GM23338 (cell line): Measurements from ENCODE around the gene PLA2R1.

Experiments used
- CREB1 ChIP-seq: fragments of 250-450 bp; sonication (Bioruptor Pico); IDR thresholded peaks from 2 replicates; pipeline ENCODE4 v1.5.0; 2020; ENCODE audit warnings: low read depth, mild to moderate bottlenecking, moderate library complexity
- EZH2 ChIP-seq: fragments of 200-600 bp; sonication (generic); IDR thresholded peaks from one replicate; pipeline ENCODE4 v1.8.0; 2017; ENCODE audit warnings: antibody characterized with exemption, mild to moderate bottlenecking, low read depth; ENCODE audit not compliant: unreplicated experiment
- EZH2phosphoT487 ChIP-seq: fragments of 200-600 bp; sonication (generic); IDR thresholded peaks from one replicate; pipeline ENCODE4 v1.8.1; 2018; ENCODE audit warnings: antibody characterized with exemption; ENCODE audit not compliant: unreplicated experiment
- NANOG ChIP-seq: IDR thresholded peaks from 2 replicates; pipeline ENCODE4 v1.6.1; 2016; ENCODE audit warnings: antibody characterized with exemption, borderline replicate concordance
- POLR2AphosphoS5 ChIP-seq: IDR thresholded peaks from 2 replicates; pipeline ENCODE4 v1.6.1; 2016; ENCODE audit warnings: antibody characterized with exemption, low read depth
- REST ChIP-seq: IDR thresholded peaks from one replicate; pipeline ENCODE4 v1.6.1; 2018; ENCODE audit warnings: antibody characterized with exemption; ENCODE audit not compliant: unreplicated experiment
- STAT1 ChIP-seq: IDR thresholded peaks from one replicate; pipeline ENCODE4 v1.6.1; 2016; ENCODE audit warnings: antibody characterized with exemption; ENCODE audit not compliant: unreplicated experiment
- TF ChIP-seq, protein P1 (sequence below), 2 experiments: fragments of 200-600 bp in 1 of 2; sonication (generic) in 1 of 2; conservative IDR thresholded peaks; 2 replicates each; pipeline versions ENCODE4 v1.5.1 to v1.6.1; 2016 to 2017; ENCODE audit warnings: antibody characterized with exemption in 2 of 2, low read depth in 2 of 2, mild to moderate bottlenecking in 2 of 2, moderate library complexity in 1 of 2
- TF ChIP-seq, protein P2 (sequence below): fragments of 250-450 bp; sonication (Bioruptor Pico); IDR thresholded peaks from 2 replicates; pipeline ENCODE4 v1.5.0; 2020; ENCODE audit warnings: mild to moderate bottlenecking, moderate library complexity

DNA sequence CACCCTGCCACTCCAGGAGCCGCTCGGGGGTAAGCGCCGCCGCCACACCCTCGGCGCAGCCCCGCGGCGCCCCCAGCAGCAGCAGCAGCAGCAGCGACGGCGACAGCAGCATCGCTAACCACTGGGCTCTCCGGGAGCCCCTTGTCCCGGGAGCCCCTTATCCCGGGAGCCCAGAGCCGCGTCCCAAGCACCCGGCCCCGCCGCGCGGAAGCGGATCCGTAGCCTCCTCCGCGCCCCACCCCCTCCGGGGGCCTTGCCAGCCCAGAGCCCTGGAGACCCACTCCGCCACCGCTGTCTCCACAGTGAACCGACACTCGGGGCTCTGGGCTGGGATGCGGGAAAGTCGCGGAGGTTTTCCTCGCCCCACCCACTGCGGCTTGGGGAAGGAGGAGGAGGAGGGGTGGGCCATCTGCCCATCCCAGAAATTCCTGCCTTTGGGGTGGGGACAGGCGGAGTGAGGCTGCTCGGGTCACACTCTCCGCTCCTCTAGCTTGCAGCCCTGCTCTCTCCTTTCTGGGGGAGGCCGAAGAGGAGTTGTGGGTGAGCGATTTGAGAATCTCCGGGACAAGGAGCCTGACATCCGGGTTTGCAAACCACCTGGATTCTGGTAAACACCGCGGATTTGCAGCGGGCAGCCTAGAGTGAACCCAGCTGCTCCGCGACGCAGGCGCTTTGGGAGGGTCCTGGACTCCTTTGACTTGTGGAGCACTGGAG is at the start of gene PLA2R1:
- TF ChIP-seq POLR2AphosphoS5 (peak; percentile 70), EZH2phosphoT487 (no peak), STAT1 (no peak), EZH2 (no peak), CREB1 (CRISPR knock-in tag) (no peak), REST (no peak), NANOG (no peak)
- TF ChIP-seq, protein P1, sequence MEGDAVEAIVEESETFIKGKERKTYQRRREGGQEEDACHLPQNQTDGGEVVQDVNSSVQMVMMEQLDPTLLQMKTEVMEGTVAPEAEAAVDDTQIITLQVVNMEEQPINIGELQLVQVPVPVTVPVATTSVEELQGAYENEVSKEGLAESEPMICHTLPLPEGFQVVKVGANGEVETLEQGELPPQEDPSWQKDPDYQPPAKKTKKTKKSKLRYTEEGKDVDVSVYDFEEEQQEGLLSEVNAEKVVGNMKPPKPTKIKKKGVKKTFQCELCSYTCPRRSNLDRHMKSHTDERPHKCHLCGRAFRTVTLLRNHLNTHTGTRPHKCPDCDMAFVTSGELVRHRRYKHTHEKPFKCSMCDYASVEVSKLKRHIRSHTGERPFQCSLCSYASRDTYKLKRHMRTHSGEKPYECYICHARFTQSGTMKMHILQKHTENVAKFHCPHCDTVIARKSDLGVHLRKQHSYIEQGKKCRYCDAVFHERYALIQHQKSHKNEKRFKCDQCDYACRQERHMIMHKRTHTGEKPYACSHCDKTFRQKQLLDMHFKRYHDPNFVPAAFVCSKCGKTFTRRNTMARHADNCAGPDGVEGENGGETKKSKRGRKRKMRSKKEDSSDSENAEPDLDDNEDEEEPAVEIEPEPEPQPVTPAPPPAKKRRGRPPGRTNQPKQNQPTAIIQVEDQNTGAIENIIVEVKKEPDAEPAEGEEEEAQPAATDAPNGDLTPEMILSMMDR (conservative IDR thresholded peaks at IDR 0.05; ENCODE audit: low read depth in 2 of 2): 0 out of 4 replicates have a peak, but pooled peaks of 1 of the 2 experiments have one; percentile 1
- TF ChIP-seq, protein P2, sequence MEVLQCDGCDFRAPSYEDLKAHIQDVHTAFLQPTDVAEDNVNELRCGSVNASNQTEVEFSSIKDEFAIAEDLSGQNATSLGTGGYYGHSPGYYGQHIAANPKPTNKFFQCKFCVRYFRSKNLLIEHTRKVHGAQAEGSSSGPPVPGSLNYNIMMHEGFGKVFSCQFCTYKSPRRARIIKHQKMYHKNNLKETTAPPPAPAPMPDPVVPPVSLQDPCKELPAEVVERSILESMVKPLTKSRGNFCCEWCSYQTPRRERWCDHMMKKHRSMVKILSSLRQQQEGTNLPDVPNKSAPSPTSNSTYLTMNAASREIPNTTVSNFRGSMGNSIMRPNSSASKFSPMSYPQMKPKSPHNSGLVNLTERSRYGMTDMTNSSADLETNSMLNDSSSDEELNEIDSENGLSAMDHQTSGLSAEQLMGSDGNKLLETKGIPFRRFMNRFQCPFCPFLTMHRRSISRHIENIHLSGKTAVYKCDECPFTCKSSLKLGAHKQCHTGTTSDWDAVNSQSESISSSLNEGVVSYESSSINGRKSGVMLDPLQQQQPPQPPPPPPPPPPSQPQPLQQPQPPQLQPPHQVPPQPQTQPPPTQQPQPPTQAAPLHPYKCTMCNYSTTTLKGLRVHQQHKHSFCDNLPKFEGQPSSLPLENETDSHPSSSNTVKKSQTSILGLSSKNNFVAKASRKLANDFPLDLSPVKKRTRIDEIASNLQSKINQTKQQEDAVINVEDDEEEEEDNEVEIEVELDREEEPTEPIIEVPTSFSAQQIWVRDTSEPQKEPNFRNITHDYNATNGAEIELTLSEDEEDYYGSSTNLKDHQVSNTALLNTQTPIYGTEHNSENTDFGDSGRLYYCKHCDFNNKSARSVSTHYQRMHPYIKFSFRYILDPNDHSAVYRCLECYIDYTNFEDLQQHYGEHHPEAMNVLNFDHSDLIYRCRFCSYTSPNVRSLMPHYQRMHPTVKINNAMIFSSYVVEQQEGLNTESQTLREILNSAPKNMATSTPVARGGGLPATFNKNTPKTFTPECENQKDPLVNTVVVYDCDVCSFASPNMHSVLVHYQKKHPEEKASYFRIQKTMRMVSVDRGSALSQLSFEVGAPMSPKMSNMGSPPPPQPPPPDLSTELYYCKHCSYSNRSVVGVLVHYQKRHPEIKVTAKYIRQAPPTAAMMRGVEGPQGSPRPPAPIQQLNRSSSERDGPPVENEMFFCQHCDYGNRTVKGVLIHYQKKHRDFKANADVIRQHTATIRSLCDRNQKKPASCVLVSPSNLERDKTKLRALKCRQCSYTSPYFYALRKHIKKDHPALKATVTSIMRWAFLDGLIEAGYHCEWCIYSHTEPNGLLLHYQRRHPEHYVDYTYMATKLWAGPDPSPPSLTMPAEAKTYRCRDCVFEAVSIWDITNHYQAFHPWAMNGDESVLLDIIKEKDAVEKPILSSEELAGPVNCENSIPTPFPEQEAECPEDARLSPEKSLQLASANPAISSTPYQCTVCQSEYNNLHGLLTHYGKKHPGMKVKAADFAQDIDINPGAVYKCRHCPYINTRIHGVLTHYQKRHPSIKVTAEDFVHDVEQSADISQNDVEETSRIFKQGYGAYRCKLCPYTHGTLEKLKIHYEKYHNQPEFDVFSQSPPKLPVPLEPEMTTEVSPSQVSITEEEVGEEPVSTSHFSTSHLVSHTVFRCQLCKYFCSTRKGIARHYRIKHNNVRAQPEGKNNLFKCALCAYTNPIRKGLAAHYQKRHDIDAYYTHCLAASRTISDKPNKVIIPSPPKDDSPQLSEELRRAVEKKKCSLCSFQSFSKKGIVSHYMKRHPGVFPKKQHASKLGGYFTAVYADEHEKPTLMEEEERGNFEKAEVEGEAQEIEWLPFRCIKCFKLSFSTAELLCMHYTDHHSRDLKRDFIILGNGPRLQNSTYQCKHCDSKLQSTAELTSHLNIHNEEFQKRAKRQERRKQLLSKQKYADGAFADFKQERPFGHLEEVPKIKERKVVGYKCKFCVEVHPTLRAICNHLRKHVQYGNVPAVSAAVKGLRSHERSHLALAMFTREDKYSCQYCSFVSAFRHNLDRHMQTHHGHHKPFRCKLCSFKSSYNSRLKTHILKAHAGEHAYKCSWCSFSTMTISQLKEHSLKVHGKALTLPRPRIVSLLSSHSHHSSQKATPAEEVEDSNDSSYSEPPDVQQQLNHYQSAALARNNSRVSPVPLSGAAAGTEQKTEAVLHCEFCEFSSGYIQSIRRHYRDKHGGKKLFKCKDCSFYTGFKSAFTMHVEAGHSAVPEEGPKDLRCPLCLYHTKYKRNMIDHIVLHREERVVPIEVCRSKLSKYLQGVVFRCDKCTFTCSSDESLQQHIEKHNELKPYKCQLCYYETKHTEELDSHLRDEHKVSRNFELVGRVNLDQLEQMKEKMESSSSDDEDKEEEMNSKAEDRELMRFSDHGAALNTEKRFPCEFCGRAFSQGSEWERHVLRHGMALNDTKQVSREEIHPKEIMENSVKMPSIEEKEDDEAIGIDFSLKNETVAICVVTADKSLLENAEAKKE (CRISPR knock-in tag): no peak
